Right renal cortex interstitium (tissue), 3 donors: Measurements from ENCODE around the gene OLR1. TPM values are rescaled to one million over a fixed set of nuclear protein-coding genes. Genes with fewer than 3 reads are reported as not detected.
A peak's percentile ranks its signal among the peaks of the same experiment; 100 is the strongest.

Experiments
- DNase-seq, 3 donors: peaks; one replicate each; pipeline ENCODE4 v3.0.0-alpha.2; 2013; ENCODE audit warnings: low read depth in 3 of 3, low spot score in 2 of 3
- polyA plus RNA-seq, 3 donors: library from polyadenylated mRNA; unstranded; fragments of 120-200 nt; gene quantifications; one replicate each; pipeline ENCODE4 v1.2.1, GENCODE V29; 2013; ENCODE audit not compliant: insufficient read length in 3 of 3

OLR1 gene
- polyA plus RNA-seq, 3 donors: 1.1 to 1.4 (median 1.2) TPM

DNA sequence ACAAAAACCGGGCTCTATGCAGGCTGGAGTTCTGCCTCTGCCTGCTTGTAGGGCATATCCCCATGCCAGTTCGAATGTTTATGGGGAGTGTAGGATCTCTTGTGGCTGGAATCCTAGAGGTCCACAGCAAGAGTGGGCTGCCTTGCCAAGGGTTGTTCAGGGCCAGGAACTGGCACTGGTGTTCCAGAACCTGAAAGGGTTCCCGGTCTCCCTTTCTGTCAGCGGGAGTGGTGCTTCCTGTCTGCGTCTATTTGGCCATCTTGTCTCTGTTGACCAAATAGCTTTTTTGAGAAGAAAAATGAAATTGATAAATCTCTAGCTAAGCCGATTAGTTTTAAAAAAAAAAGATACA lies 17.8 kb downstream of the OLR1 start:
- DNase-seq: no peak

DNA sequence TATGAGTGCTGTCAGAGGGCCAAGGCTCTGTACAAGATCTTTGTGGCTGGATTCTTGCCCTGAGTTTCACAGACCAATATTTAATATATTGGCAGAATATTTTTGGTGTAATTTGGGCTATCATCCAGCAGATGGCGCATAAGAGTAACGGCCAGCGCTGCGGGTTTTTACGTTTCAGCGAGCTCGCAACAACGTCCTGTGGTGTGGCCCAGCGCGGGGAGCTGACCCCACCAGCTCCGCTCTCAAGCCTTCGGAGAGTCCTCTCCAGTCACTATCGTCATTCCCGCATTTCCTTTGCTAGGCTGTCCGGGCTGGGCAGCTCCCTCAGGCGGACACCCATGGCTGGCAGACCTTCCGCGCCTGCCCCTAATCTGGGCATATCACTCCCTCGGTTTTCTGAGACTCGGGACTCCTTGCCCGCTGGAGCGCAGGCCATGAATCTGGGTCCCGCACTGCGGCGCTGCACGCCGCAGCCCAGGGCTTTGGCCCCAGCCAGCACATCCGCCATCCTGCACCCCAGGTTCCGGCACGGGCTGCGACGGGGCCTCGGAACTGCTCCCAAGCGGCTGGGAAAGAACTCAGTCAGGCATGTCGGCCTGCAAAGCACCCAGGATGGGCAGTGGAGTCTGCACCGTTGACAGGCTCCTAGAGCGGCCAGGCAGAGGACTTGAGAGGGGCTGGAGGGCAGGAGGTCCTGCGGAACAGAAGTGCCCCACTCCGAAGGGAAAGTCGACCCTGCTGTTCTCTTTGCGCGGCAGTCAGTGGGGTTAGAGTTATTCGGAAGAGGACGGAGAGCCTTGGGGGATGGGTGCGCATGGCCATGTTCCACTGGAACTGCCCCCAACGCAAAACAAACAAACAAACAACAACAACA lies 18.4 kb downstream of the OLR1 start:
- peak in 2 of 3 donors; percentile 63 to 69 for DNase-seq

DNA sequence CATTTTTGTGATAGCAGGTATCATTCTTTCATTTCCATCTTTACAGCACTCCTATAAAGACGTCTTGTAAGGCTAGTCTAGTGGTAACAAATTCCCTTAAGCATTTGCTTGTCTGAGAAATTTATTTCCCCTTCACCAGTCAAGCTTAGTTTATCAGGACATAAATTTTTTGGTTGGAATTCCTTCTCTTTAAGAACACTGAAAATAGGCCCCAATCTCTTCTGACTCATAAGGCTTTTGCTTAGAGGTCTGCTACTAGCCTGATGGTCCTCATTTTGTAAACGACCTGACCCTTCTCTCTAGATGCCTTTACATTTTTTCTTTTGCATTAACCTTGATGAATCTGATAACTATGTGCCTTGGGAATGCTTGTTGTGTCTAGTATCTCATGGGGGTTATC lies 20.3 kb downstream of the OLR1 start:
- DNase-seq: no peak

DNA sequence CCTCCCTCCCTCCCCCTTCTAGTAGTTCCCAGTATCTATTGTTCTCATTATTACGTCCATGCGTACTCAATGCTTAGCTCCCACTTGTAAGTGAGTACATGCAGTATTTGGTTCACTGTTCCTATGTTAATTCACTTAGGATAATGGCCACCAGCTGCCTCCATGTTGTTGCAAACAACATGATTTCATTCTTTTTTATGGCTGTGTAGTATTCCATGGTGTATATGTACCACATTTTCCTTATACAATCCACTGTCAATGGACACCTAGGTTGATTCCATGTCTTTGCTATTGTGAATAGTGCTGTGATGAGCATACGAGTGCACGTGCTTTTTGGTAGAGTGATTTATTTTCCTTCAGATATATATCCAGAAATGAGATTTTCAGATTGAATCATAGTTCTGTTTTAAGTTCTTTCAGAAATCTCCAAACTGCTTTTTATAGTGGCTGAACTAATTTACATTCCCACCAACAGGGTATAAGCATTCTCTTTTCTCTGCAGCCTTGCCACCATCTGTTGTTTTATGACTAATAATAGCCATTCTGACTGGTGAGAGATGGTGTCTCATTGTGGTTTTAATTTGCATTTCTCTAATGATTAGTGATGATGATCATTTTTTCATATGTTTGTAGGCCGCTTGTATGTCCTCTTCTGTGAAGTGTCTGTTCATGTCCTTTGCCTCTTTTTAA lies 24.1 kb downstream of the OLR1 start:
- DNase-seq: no peak

DNA sequence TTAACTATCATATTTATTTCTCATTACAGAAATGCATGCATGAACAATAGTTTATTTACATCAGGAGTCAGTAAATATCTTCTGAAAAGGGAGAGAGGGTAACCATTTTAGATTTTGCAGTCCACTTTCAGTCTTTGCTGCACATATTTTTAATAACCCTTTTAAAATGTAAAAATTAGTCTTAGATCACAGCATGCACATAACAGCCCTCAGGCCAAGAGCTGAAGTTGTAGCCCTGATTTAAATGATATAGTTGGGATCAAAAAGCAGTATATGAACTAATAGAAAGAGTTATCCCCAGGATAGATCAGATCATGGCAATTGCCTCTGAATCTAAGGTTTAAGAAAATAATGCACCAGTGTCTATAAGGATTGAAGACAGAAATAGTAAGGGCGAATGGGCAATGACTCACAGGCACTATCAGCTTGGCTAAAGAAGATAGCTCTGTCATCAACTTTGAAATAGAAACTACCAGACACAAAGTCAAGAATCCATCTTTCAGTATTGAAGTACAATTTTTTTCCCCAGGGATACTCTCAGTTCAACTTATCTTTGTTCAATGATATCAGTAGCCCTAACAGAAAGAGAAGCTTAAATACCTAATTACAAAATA lies 28.8 kb downstream of the OLR1 start:
- DNase-seq: no peak

DNA sequence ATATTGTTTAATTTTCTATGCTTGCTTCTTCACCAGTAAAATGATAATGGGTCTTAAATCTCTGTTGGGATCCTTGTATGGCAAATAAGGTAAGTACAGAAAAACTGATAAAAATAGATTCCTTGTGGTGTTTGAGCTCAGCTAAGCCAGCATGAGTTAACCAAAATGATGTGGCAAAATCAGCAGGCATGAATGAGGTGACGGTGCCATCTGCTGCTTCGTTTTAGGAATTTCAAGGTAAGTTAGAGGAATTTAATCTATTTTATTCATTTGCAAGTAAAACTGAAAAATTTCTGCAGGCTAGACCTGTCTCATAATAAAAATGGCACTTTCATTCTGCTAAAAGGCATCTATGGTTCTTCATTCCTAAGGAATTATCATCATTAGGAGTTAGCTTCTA lies 31.9 kb downstream of the OLR1 start:
- peak in 1 of 3 donors; percentile 29 for DNase-seq

DNA sequence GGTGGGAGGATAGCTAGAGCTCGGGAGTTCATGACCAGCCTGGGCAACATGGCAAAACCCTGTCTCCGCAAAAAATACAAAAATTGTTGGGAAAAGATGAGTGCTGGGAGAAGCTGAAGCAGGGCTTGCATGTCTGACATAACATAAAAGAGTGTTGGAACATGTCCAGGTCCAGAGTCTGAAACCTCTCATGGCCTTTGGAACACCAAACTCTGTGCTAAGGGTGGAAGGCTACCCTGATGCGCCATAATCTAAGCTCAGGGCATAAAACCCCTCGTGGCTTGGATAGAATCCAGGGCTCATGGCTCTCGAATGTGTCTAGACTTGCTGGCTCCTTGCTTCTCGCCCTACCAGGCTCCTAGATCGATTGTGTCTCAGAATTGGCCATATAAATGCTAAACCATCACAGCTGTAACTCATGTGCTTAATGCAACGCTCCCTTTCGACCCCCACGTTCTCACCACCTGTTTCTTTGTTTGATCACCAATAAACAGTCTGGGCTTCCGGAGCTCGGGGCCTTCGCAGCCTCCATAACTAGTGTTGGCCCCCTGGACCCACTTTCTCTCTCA lies 35.2 kb downstream of the OLR1 start:
- no peak for DNase-seq

DNA sequence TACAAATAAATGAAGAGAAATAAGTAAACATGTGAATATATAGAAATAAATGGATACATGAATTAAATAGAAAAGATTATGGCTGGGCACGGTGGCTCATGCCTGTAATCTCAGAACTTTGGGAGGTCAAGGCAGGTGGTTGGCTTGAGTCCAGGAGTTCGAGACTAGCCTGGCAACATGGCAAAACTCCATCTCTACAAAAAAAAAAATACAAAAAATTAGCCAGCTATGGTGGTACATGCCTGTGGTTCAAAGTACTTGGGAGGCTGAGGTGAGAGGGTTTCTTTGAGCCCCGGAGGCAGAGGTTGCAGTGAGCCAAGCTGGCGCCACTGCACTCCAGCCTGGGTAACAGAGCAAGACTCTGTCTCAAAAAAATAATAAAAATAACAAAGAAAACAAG lies 36.8 kb downstream of the OLR1 start:
- no peak for DNase-seq

DNA sequence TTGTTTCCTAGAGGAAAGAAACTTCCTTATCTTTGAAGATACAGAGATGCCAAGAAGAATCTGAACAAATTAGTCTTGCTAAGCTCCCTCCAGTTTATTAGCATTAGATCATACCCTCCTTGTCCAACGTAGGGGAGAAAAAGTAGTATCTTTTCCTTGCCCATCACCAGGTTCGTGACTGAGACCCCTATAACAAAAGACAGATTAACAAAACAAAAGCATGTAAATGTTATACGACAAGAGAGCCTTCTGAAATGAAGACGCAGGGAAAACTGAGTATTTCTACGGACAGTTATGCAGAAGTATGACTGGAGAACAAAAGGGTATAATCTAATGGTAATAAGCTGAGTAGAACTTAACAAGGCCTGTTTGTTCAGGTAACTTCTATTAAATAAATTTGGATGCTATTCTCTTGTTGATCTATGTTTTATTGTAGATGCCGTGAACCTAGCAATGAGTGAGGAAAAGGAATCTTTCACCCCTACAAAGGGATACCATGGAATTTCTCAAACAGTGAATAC lies 39.0 kb downstream of the OLR1 start:
- no peak for DNase-seq

DNA sequence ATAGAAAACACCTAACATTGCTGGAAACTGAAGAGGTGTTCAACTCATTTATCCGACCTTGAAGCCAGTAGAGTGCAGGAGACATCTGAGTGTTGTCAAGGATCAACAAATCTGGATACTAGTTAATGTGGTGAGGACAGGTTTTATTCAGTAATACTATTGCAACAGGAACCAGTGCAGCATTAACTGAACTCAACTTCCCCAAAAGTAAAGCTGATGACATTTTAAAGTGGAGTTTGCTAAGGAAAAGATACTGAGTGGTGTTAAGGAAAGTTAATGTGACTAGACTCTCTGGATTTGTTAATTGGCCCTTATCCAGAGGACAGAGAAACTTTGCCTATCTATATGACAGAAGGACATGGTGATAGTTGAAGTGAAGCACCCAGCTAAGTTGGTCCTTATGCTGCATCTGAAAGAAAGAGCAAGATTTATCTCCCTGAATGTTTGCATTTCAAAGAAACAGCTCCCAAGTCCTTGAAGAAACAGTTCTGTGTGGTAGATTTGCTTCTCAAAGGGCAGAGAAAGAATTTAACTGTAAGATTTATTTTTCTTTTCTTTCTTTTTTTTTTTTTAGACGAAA lies 40.7 kb downstream of the OLR1 start:
- no peak for DNase-seq

DNA sequence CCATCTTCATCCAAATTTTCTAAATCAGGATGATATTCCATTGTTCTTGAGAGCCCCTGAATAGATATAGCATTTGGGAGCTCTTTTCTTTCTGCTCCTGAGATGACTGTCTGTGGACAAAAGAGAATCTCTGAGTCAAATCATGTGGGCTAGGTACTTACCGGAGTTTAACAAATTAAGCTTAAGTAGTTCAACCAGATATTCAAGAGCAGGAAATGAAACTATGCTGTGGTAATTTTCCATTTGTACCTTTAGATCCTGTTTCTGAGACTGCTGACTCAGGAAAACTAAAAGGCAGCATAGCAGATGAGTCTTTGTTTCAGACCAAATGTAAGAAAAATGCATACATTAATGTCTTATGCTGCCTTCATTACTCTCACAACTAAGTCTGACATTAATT lies 41.9 kb downstream of the OLR1 start, which contains the start of gene CLEC7A:
Gene CLEC7A (minus strand): TSS at position 158 of the 400 bp plus-strand sequence. CDS start 117 bp downstream, at position 41.
- no peak for DNase-seq

DNA sequence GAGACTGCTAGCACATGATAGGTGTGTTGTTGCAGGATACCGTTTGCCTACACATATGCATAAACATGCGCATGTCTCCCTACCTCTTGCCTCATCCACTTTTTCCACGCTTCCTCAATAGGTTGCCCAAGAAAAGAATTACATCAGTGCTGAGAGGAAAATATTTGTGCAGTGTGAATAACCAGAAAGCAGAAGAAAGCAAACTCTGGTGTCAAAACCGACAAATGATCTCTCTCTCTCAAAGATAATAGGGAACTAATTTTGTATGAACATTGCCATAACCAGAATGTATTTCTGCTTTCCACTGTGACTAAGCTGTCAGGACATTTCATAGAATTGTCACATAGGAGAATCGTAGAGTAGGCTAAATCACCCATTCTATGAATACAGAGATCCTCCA lies 43.2 kb downstream of the OLR1 start:
- no peak for DNase-seq

DNA sequence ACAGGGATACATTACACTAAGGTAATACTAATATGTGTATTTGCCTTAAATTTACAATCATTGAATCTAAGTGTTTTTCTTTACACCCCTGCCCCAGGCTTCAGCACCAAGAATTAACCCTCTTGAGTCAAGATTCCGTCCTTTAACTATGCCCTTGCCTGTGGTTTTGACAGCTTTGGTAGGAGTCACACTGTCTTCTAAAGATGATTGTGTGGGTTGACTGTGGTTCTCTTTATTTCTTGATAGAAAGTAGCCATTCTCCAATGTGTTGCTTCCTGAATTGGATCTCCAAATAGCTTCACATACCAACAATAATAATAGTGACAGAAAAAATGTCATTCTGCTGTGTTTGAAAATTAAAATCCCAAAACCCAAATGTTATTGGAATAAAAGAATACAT lies 45.5 kb downstream of the OLR1 start:
- no peak for DNase-seq

DNA sequence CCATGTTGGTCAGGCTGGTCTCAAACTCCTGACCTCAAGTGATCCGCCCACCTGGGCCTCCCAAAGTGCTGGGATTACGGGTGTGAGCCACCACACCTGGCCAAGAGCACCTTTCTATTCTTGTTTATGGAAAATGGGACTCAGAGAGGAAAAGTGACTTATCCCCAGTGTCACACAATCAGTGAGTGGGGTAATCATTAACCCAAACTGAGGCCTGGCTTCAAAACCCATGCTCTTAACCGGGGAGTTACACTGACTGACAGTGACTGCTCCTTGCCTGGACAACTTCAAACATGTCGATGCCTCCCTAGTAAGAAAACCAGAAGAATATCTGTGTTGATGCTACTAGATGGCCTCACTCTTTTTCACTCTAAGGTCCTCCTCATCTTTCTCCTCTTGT lies 49.2 kb downstream of the OLR1 start:
- DNase-seq: no peak

DNA sequence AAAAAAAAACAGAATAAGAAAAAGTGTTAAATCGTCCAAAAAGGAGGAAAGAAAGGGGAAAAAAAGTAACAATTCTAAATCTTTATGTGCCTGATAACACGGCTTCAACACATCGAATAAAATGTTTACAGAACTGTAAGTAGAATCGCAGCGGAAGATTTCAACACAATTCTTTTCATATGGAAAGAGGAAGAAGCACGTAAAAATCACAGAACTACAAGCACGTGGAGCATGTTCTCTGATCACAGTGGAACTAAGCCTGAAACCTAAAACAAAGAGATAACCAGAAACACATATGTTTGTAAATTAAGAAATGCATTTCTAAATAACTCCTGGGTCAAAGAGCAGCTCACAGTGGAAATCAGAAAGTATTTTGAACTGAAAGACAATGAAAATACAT lies 50.7 kb downstream of the OLR1 start:
- DNase-seq: no peak

DNA sequence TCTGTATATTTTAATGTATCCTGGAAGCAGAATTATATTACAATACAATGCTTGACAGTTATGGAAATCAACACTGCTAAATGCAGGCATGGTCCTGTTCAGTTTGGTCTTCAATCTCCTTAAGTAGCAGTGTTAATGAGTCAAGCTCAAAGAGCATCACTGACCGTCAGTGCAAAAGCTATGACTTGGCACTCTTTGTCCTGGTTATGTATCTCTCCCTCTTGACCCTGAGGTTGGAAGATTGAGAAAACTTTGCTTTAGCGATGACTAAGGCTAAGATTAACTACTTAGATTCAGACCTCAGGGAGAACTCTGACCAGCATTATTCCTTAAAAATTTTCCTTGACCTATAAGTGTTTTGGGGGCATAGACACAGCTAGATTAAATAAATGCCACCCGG lies 52.9 kb downstream of the OLR1 start:
- no peak for DNase-seq

DNA sequence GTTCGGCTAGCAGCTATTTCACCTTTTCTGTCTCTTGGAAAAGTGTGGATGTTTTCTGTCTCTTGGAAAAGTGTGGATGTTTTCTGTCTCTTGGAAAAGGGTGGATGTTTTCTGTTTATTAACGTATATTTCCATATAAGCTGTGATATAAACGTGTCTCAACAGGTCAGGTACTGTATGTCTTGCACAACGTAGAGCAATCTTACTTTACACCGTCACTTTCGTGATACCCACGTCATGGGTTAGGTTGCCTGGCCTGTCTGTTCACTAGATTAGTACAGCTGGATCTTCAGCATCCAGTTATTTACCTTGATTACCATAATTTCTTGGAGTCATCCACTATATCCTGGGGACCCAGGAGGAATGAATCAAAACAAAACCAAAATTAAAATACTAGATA lies 56.0 kb downstream of the OLR1 start:
- DNase-seq: no peak

DNA sequence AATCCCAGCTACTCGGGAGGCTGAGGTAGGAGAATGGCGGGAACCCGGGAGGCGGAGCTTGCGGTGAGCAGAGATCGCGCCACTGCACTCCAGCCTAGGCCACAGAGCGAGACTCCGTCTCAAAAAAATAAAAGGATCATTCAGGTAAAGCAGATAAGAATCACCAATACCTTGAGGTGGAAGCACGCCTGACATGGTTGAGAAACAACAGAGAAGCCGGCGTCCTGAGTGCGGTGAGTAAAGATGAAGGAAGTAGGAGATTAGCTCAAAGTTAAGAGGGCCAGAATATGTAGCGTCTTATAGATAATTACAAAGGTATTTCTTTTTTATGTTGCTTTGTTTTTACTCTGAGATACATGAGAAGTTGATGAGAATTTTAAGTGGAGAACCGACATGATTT lies 56.6 kb downstream of the OLR1 start:
- DNase-seq: no peak

DNA sequence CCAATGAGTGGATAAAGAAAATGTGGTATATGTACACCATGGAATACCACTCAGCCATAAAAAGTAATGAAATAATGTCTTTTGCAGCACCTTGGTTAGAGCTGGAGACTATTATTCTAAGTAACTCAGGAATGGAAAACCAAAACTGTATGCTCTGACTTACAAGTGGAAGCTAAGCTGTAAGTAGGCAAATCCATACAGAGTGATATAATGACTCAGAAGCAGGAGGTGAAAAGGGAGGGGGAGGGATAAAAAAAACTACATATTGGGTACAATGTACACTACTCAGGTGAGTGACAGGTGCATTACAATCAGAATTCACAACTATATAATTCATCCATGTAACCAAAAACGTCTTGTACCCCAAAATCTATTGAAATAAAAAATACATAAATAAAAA lies 58.0 kb downstream of the OLR1 start:
- no peak for DNase-seq

DNA sequence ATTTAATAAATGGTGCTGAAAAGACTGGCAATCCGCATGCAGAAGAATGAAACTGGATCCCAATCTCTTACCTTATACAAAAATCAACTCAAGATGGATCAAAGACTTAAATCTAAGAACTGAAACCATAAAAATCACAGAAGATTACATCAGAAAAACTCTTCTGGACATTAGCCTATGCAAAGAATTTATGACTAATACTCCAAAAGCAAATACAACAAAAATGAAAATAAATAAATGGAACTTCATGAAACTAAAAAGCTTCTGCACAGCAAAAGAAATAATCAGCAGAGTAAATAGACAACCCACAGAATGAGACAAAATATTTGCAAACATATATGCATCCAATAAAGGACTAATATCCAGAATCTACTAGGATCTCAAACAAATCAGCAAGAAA lies 58.9 kb downstream of the OLR1 start:
- no peak for DNase-seq

DNA sequence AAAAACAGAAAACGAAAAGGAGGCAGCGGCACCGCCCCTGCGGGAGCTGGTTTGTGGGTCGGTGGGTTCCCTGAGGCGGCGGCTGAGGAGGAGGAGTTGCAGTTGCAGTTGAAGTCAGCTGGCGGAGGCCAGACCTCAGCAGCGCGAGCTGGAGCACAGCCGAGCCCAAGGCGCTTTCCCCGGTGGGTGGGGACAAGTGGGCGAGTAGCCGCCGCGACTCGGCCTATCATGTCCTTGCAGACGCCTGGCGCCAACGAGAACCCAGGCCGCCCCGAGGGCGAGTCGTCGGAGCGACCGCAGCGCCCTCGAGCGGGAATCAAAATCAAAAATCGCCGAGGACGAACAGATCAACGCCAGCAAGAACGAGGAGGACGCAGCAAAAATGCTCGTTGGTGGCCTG lies 60.5 kb downstream of the OLR1 start:
- no peak for DNase-seq
